Measurements from ENCODE around the gene GRAP2. TPM values are rescaled to one million over a fixed set of nuclear protein-coding genes. Genes with fewer than 3 reads are reported as not detected.

GRAP2 gene
- total RNA-seq, 4 donors from 2014 or later = 1.4 to 5.8 (median 3.9) TPM

DNA sequence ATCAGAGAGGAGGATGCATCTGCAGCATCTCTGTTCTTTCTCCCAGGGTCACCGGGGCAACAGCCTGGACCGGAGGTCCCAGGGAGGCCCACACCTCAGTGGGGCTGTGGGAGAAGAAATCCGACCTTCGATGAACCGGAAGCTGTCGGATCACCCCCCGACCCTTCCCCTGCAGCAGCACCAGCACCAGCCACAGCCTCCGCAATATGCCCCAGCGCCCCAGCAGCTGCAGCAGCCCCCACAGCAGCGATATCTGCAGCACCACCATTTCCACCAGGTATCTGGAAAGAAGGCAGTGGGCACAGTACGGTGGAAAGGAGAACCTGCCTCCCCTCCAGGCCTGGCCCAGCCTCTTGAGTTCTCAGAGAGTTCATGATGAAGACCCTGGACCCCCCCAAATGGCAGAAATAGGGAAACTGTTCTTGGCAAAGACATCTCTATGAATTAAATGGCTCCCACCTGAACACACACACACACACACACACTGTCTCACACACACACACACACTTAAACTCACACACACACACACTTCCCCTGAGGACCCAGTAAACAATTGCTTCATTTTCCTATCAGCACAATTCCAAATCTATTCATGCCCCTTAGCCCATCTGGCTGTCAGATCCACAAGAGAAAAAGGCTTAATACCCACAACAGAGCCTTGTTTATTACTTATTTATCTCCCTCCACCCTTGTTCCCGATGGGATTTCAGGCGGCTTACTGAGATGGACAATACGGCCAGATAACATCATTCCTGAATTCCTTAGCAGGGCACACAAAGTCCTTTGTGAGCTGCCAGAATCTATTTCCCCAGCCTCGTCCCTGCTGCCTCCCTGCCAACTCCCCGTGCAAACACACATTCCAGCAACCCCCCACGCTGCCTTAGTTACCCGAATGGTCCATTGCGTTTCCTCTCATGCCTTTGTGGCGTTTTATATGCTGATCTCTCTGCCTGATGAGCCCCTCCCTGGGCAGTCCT lies 67.4 kb downstream of the GRAP2 start:
- Histone ChIP-seq H3K36me3 (no peaks in the 10 kb centered on the region), H3K9me3 (no peaks in the 10 kb centered on the region), H3K4me1 (peaks cover 12 to 23% (median 18%) of the 10 kb centered on the region in 4 donors), H3K4me3 (no peak overlapping the region), H3K27me3 (peaks cover 0 to 61% (median 0%) of the 10 kb centered on the region in 4 donors), H3K27ac (replicated peaks in 1 of 4) (peak overlapping the region in 3 of 4 donors; percentile 19 to 62 (median 34))
- WGBS = 50% methylated on average over 19 of the region's 20 CpGs
- TF ChIP-seq POLR2A (IDR thresholded peaks at IDR 0.05; ENCODE audit: low read depth) (no peak), POLR2AphosphoS5 (IDR thresholded peaks at IDR 0.05) (peak; percentile 20 to 38), EP300 (IDR thresholded peaks at IDR 0.05) (no peak)
- no peak for DNase-seq (ENCODE audit: extremely low spot score)
- intact Hi-C loops (cut with DNase I) = no loop called here

DNA sequence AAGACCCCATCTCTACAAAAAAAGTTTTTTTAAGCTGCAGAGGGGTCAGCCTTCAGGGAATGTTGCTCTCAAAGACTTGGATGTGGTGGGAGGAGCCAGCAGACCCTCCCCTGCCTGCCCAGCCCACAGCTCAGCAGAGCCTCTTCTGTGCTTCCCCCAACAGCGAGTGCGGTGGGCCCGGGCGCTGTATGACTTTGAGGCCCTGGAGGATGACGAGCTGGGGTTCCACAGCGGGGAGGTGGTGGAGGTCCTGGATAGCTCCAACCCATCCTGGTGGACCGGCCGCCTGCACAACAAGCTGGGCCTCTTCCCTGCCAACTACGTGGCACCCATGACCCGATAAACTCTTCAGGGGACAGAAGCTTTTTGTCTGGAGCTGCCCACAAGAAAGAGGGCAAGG lies 69.9 kb downstream of the GRAP2 start:
- no peaks in the 10 kb centered on the region for H3K9me3 ChIP-seq
- H3K4me1 ChIP-seq = peaks cover 12 to 23% (median 19%) of the 10 kb centered on the region in 4 donors
- DNase-seq (ENCODE audit: extremely low spot score) = no peak
- 86% methylated on average over 4 of the region's 10 CpGs for whole genome bisulfite sequencing
- peaks cover 0 to 74% (median 0%) of the 10 kb centered on the region in 4 donors for H3K27me3 ChIP-seq
- TF ChIP-seq POLR2A (IDR thresholded peaks at IDR 0.05; ENCODE audit: low read depth) (no peak), POLR2AphosphoS5 (IDR thresholded peaks at IDR 0.05) (no peak), EP300 (IDR thresholded peaks at IDR 0.05) (no peak)
- TF ChIP-seq, protein P1, sequence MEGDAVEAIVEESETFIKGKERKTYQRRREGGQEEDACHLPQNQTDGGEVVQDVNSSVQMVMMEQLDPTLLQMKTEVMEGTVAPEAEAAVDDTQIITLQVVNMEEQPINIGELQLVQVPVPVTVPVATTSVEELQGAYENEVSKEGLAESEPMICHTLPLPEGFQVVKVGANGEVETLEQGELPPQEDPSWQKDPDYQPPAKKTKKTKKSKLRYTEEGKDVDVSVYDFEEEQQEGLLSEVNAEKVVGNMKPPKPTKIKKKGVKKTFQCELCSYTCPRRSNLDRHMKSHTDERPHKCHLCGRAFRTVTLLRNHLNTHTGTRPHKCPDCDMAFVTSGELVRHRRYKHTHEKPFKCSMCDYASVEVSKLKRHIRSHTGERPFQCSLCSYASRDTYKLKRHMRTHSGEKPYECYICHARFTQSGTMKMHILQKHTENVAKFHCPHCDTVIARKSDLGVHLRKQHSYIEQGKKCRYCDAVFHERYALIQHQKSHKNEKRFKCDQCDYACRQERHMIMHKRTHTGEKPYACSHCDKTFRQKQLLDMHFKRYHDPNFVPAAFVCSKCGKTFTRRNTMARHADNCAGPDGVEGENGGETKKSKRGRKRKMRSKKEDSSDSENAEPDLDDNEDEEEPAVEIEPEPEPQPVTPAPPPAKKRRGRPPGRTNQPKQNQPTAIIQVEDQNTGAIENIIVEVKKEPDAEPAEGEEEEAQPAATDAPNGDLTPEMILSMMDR (IDR thresholded peaks at IDR 0.05) = no peak
- intact Hi-C loops (cut with DNase I) = no loop called here
- no peak overlapping the region for H3K4me3 ChIP-seq
- no peaks in the 10 kb centered on the region for H3K36me3 ChIP-seq
- H3K27ac ChIP-seq (replicated peaks in 1 of 4) = no peak overlapping the region

DNA sequence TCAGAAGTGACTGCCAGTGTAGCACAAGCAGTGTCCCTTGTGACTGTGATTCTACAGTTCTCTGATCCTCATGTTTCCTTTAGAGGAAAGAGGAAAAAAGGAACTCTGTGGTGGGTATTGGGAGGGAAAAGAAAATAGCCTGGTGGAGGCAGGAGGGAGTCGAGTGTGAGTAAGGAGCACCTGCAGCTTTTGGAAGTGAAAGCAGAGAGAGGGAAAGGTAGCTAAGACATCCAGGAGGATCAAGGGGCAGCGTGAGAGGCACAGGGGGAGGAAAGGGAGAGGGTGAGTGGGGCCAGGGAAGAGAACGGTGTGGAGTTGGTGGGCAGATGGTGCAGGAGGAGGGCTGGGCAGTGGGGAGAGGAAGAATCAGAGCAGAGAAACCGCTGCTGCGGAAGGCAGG lies 71.8 kb downstream of the GRAP2 start:
- Histone ChIP-seq H3K9me3 (no peaks in the 10 kb centered on the region), H3K4me1 (peaks cover 8 to 23% (median 14%) of the 10 kb centered on the region in 4 donors), H3K36me3 (no peaks in the 10 kb centered on the region), H3K27ac (replicated peaks in 1 of 4) (no peak overlapping the region), H3K27me3 (peaks cover 0 to 90% (median 0%) of the 10 kb centered on the region in 4 donors), H3K4me3 (no peak overlapping the region)
- TF ChIP-seq POLR2A (IDR thresholded peaks at IDR 0.05; ENCODE audit: low read depth) (no peak), EP300 (IDR thresholded peaks at IDR 0.05) (no peak), POLR2AphosphoS5 (IDR thresholded peaks at IDR 0.05) (no peak)
- TF ChIP-seq, protein P1 (IDR thresholded peaks at IDR 0.05) = no peak
- 59% methylated on average over 5 of the region's 5 CpGs for WGBS
- intact Hi-C loops (cut with DNase I) = no loop called here
- DNase-seq (ENCODE audit: extremely low spot score) = no peak

DNA sequence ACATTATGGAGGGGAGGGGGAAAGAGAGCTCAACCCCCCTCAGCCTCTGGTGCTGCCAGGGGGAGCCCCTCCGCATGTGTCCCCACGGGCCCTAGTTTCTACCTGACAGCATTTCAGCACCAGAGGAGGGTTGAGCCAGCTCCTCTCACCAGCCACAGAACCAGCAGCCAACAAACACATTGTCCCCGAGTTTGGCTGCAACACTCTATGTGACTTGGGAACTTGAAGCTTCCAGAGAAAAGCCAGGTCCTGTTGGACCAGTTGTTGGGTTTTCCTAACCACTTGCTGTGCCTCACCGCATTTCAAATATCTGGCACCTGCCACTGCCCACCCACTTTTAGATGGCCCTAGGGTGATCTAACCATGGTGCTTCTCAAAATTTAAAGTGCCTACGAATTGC lies 72.8 kb downstream of the GRAP2 start:
- intact Hi-C loops (cut with DNase I) = no loop called here
- H3K36me3 ChIP-seq = no peaks in the 10 kb centered on the region
- H3K27me3 ChIP-seq = peaks cover 0 to 90% (median 0%) of the 10 kb centered on the region in 4 donors
- no peak for DNase-seq (ENCODE audit: extremely low spot score)
- WGBS = 63% methylated on average over 5 of the region's 5 CpGs
- H3K9me3 ChIP-seq = no peaks in the 10 kb centered on the region
- H3K4me1 ChIP-seq = peaks cover 3 to 13% (median 5%) of the 10 kb centered on the region in 4 donors
- no peak overlapping the region for H3K4me3 ChIP-seq
- no peak for TF ChIP-seq POLR2A (IDR thresholded peaks at IDR 0.05; ENCODE audit: low read depth)
- no peak for TF ChIP-seq POLR2AphosphoS5 (IDR thresholded peaks at IDR 0.05)
- TF ChIP-seq EP300 (IDR thresholded peaks at IDR 0.05) = no peak
- TF ChIP-seq, protein P1 (IDR thresholded peaks at IDR 0.05) = no peak
- H3K27ac ChIP-seq (replicated peaks in 1 of 4) = no peak overlapping the region

DNA sequence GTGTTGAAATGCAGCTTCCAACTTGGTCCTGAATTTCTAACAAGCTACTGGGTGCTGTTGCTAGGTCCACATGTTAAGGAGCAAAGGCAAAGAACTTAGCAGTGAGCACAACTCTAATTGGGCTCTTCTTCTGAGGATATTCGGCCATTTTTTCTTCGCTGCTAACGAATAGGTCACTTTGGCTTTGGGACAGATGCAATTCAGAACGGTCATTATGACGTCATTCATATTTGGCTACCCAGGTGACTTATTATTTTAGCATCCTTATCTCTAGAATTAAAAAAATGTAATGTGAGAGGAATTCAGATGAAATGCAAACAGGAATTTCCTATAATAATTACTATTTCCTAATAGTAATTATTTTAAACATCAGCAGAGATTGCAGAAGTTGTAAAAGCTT lies 73.2 kb downstream of the GRAP2 start:
- TF ChIP-seq EP300 (IDR thresholded peaks at IDR 0.05) = no peak
- TF ChIP-seq, protein P1 (IDR thresholded peaks at IDR 0.05) = no peak
- no peak for TF ChIP-seq POLR2A (IDR thresholded peaks at IDR 0.05; ENCODE audit: low read depth)
- no peak for TF ChIP-seq POLR2AphosphoS5 (IDR thresholded peaks at IDR 0.05)
- H3K27me3 ChIP-seq = peaks cover 0 to 90% (median 0%) of the 10 kb centered on the region in 4 donors
- H3K36me3 ChIP-seq = no peaks in the 10 kb centered on the region
- H3K27ac ChIP-seq (replicated peaks in 1 of 4) = no peak overlapping the region
- intact Hi-C loops (cut with DNase I) = no loop called here
- peaks cover 0 to 9% (median 3%) of the 10 kb centered on the region in 4 donors for H3K4me1 ChIP-seq
- 86% methylated on average over 5 of the region's 5 CpGs for WGBS
- H3K9me3 ChIP-seq = no peaks in the 10 kb centered on the region
- no peak overlapping the region for H3K4me3 ChIP-seq
- no peak for DNase-seq (ENCODE audit: extremely low spot score)

Data from esophagus muscularis mucosa (tissue), 4 donors.